ENCODE measurements around the gene PTPRN2. TPM values are rescaled to one million over a fixed set of nuclear protein-coding genes. Genes with fewer than 3 reads are reported as not detected.

PTPRN2 gene
- total and polyA plus RNA-seq, 7 donors = 0.47 to 0.82 (median 0.51) TPM

DNA sequence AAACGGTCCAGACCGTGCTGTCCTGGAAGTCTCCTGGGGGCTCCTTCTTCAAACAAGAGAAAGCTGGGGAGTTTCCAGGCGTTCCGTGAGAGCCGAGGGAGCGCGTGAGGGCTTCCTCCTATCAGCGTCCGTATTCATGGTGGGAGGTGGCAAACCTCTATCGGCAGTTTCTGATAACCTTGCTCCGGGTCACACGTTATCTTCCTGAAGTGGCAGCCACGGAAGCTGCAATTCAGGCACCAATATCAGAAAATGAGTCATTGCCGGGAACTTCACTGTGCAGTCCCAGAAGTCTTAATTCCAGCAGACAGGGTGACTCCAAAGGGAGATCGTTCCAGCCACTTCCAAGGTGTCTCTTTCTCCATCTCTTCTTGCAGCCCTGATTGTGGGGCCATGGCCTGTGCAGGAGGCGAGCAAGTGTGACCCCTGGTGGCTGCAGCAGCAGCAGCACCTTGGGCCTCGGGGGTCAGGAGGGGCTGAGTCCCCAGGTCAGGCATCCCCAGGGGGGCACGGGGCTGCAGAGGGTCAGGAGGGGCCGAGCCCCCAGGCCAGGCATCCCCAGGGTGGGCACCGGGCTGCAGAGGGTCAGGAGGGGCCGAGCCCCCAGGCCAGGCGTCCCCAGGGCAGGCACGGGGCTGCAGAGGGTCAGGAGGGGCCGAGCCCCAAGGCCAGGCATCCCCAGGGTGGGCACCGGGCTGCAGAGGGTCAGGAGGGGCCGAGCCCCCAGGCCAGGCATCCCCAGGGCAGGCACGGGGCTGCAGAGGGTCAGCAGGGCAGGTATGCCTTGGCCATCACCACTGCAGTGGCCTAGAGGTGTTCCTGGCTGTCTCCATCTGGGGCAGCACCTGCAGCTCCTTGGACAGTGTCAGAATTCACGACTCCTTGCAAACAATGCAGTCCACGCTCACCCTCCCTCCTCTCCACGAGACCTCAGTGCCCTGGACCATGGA is 712.1 kb downstream of the PTPRN2 start:
- 26 to 29% (median 29%) methylated on average over 27 to 30 of the region's 30 CpGs for WGBS, 3 donors
- intact Hi-C loops (cut with DNase I) = no loop called here
- no peaks in the 10 kb centered on the region for H3K4me1 ChIP-seq
- no peaks in the 10 kb centered on the region for H3K9me3 ChIP-seq
- H3K27ac ChIP-seq = no peak overlapping the region
- no peak for ATAC-seq
- H3K27me3 ChIP-seq (ENCODE audit: insufficient read depth in 3 of 3, low read length in 2 of 3) = peaks cover 0 to 3% (median 0%) of the 10 kb centered on the region in 3 donors
- TF ChIP-seq, protein P1, sequence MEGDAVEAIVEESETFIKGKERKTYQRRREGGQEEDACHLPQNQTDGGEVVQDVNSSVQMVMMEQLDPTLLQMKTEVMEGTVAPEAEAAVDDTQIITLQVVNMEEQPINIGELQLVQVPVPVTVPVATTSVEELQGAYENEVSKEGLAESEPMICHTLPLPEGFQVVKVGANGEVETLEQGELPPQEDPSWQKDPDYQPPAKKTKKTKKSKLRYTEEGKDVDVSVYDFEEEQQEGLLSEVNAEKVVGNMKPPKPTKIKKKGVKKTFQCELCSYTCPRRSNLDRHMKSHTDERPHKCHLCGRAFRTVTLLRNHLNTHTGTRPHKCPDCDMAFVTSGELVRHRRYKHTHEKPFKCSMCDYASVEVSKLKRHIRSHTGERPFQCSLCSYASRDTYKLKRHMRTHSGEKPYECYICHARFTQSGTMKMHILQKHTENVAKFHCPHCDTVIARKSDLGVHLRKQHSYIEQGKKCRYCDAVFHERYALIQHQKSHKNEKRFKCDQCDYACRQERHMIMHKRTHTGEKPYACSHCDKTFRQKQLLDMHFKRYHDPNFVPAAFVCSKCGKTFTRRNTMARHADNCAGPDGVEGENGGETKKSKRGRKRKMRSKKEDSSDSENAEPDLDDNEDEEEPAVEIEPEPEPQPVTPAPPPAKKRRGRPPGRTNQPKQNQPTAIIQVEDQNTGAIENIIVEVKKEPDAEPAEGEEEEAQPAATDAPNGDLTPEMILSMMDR (IDR thresholded peaks at IDR 0.05) = peak; percentile 36
- no peak overlapping the region for H3K4me3 ChIP-seq
- peak; percentile 28 to 59 for DNase-seq
- no peaks in the 10 kb centered on the region for H3K36me3 ChIP-seq (ENCODE audit: insufficient read depth in 1 of 2, low read depth in 1 of 2)

DNA sequence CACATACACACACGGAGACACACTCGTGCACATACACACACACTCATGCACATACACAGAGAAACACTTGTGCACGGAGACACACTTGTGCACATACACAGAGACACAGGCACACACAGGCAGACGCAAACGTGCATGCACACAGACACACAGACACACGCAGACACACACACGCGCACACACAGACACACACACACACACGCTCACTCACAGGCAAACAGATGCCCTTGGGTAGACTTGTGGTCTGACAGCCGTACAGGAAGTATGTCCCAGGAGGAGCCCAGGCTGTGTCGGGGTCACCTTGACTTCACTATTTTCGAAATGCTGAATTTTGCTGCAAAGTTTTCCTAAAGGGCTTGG is 712.8 kb downstream of the PTPRN2 start:
- no peaks in the 10 kb centered on the region for H3K9me3 ChIP-seq
- no peaks in the 10 kb centered on the region for H3K36me3 ChIP-seq (ENCODE audit: insufficient read depth in 1 of 2, low read depth in 1 of 2)
- intact Hi-C loops (cut with DNase I) = no loop called here
- DNase-seq (no peak), ATAC-seq (no peak)
- TF ChIP-seq, protein P1 (IDR thresholded peaks at IDR 0.05) = no peak
- H3K4me1 ChIP-seq = no peaks in the 10 kb centered on the region
- peaks cover 0 to 3% (median 0%) of the 10 kb centered on the region in 3 donors for H3K27me3 ChIP-seq (ENCODE audit: insufficient read depth in 3 of 3, low read length in 2 of 3)
- 69 to 72% (median 70%) methylated on average over 12 of the region's 12 CpGs for WGBS, 3 donors
- H3K27ac ChIP-seq = no peak overlapping the region
- H3K4me3 ChIP-seq = no peak overlapping the region

DNA sequence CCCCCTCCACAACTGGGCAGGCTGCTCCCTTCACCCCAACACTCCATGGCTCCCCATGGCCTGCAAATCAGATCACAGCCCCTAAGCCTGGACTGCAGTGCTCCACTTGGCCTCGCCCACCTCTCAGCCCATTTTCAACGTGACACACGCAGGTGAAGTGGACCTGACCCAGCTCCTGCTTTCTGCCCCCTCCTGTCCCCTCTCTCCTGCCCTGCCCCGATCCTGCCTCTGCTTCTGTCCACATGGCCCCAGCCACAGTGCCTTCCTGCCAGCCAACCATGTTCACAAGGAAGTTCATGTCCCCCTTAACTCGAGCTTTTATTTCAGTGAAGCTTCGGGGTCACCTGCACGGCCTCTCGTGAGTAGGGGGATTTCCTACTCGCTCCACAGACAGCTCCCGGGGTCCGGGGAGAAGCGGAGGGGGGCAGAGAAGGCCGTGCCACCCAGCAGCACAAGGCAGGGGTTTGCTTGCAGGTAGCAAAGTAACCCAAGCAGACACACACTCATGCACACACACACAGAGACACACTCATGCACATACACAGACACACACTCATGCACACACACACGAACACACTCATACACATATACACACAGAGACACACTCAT is 713.3 kb downstream of the PTPRN2 start:
- WGBS, 3 donors = 70 to 81% (median 78%) methylated on average over 14 of the region's 14 CpGs
- H3K27me3 ChIP-seq (ENCODE audit: insufficient read depth in 3 of 3, low read length in 2 of 3) = peaks cover 0 to 3% (median 0%) of the 10 kb centered on the region in 3 donors
- ATAC-seq (no peak), DNase-seq (no peak)
- TF ChIP-seq, protein P1 (IDR thresholded peaks at IDR 0.05) = no peak
- H3K36me3 ChIP-seq (ENCODE audit: insufficient read depth in 1 of 2, low read depth in 1 of 2) = no peaks in the 10 kb centered on the region
- H3K4me1 ChIP-seq = no peaks in the 10 kb centered on the region
- H3K27ac ChIP-seq = no peak overlapping the region
- H3K4me3 ChIP-seq = no peak overlapping the region
- H3K9me3 ChIP-seq = no peaks in the 10 kb centered on the region
- intact Hi-C loops (cut with DNase I) = no loop called here

DNA sequence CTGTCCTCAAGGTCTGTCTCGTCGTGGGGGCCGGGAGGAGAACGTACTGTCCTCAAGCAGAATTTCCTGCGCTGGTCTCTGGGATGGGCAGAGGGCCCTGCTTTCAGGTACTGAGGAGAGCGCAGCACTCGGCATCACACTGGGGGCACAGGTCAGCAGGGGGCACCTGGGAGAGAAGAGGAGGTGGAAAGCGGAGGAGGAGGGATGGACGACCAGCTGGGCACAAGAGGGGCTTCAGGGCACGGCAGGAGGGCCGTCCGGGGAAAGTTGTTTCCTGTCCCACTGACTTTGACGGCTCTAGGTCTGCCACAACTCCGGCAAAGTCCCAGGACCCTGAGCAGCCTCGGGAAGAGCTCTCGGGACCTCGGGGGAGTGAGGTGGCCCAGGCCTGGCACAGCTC is 714.0 kb downstream of the PTPRN2 start:
- no peak for DNase-seq
- no peak overlapping the region for H3K4me3 ChIP-seq
- ATAC-seq = no peak
- peaks cover 0 to 3% (median 0%) of the 10 kb centered on the region in 3 donors for H3K27me3 ChIP-seq (ENCODE audit: insufficient read depth in 3 of 3, low read length in 2 of 3)
- H3K9me3 ChIP-seq = no peaks in the 10 kb centered on the region
- intact Hi-C loops (cut with DNase I) = no loop called here
- 66 to 75% (median 70%) methylated on average over 17 of the region's 17 CpGs for WGBS, 3 donors
- no peaks in the 10 kb centered on the region for H3K4me1 ChIP-seq
- no peak overlapping the region for H3K27ac ChIP-seq
- no peaks in the 10 kb centered on the region for H3K36me3 ChIP-seq (ENCODE audit: insufficient read depth in 1 of 2, low read depth in 1 of 2)
- TF ChIP-seq, protein P1 (IDR thresholded peaks at IDR 0.05) = no peak

All from psoas muscle (tissue), 8 donors.